ENCODE data around the gene POLR1A.

- TF ChIP-seq ZNF324 (tag by site-specific recombination; IDR thresholded peaks at IDR 0.05) (no peak), ZNF274 (IDR thresholded peaks at IDR 0.05; ENCODE audit: low read length) (no peak), ZNF274 (tag by site-specific recombination; IDR thresholded peaks at IDR 0.05; ENCODE audit: borderline replicate concordance) (no peak)
Observed at GRCh38 chr2:86064006-86064405, 41.7 kb downstream of the POLR1A start.
